ENCODE results near the gene HOXA5. TPM values are rescaled to one million over a fixed set of nuclear protein-coding genes. Genes with fewer than 3 reads are reported as not detected.

HOXA5 gene
- total and polyA plus RNA-seq, 2 of the 8 experiments (the other 6 are each of a cell fraction or from before 2014, with no cell fraction given), result not detected

- H3K27ac ChIP-seq (ENCODE audit: low read depth, low read length), result no peak overlapping the region
- WGBS, 2 experiments (ENCODE audit: extremely low coverage in 1 of 2, insufficient coverage in 1 of 2, insufficient read length in 1 of 2, insufficient replicate concordance in 2 of 2, low coverage in 1 of 2, low lambda C conversion rate in 2 of 2, missing lambda C conversion rate in 1 of 2), result 13% methylated on average over 6 of the region's 6 CpGs; no CpG with 5 or more reads in 1 of the 2 experiments
These were observed 32.3 kb downstream of the HOXA5 start for GRCh38 chr7:27111042-27111750.

More at GRCh38 chr7:27111042-27111750, 32.3 kb downstream of the HOXA5 start:
- Histone ChIP-seq H3K4me1 (replicated peaks in 1 of 4; ENCODE audit: control insufficient read depth in 3 of 4, insufficient read depth in 4 of 4, low read length in 3 of 4) (peaks cover 0 to 22% (median 8%) of the 10 kb centered on the region in 4 experiments; a peak in 5 of 7 replicates), H2AK5ac (ENCODE audit: low read depth, low read length) (no peak overlapping the region), H2BK5ac (ENCODE audit: low read depth, low read length) (no peak overlapping the region), H3K27me3 (replicated peaks in 1 of 4; ENCODE audit: control insufficient read depth in 3 of 4, extremely low read depth in 1 of 4, insufficient read depth in 3 of 4, low read length in 3 of 4) (peaks cover 93 to 98% (median 97%) of the 10 kb centered on the region in 4 experiments), H4K91ac (replicated peaks; ENCODE audit: insufficient read length, low read length) (no peak overlapping the region), H3K9ac (replicated peaks in 1 of 4; ENCODE audit: extremely low read depth in 1 of 4, low read depth in 3 of 4, low read length in 3 of 4) (no peak overlapping the region), H2BK15ac (ENCODE audit: low read length) (peak overlapping the region; percentile 72; the same call in 1 of the 2 replicates), H3K4ac (replicated peaks; ENCODE audit: insufficient read length, low read depth, low read length) (no peak overlapping the region), H3K23me2 (ENCODE audit: low read depth, low read length) (no peaks in the 10 kb centered on the region), H3K18ac (ENCODE audit: extremely low read depth, low read length) (no peak overlapping the region), H4K8ac (ENCODE audit: extremely low read depth, insufficient read depth, low read length) (no peak overlapping the region), H3K36me3 (ENCODE audit: control insufficient read depth in 2 of 4, insufficient read depth in 4 of 4, low read length in 3 of 4) (peaks cover 0 to 3% (median 0%) of the 10 kb centered on the region in 4 experiments; a peak in 2 of 8 replicates), H3K9me3 (ENCODE audit: insufficient read depth in 2 of 2, low read depth in 1 of 2, low read length in 1 of 2) (no peaks in the 10 kb centered on the region), H2AFZ (ENCODE audit: low read length) (no peak overlapping the region), H3K79me2 (ENCODE audit: control insufficient read depth in 1 of 2, insufficient read depth in 2 of 2, low read length in 2 of 2) (no peaks in the 10 kb centered on the region), H3K4me2 (ENCODE audit: insufficient read depth in 1 of 2, low read depth in 2 of 2, low read length in 2 of 2) (peak overlapping the region in 1 of 2 experiments; percentile 51; a peak in 2 of 4 replicates), H3K4me3 (ENCODE audit: extremely low read depth in 1 of 4, insufficient read depth in 2 of 4, low read depth in 3 of 4, low read length in 4 of 4) (peak overlapping the region in 1 of 4 experiments; percentile 46; a peak in 2 of 8 replicates), H3K56ac (replicated peaks; ENCODE audit: insufficient read length, low read depth, low read length) (no peak overlapping the region), H2BK20ac (ENCODE audit: low read length) (no peak overlapping the region), H4K20me1 (replicated peaks in 1 of 2; ENCODE audit: control insufficient read depth in 1 of 2, insufficient read depth in 2 of 2, low read length in 2 of 2) (peaks cover 26 to 32% of the 10 kb centered on the region in 2 experiments), H3K14ac (ENCODE audit: insufficient read length) (no peak overlapping the region), H3K23ac (ENCODE audit: insufficient read length) (no peak overlapping the region), H2BK120ac (replicated peaks; ENCODE audit: low read depth, low read length) (no peak overlapping the region), H4K5ac (ENCODE audit: insufficient read length, low read depth, low read length) (no peak overlapping the region), H2BK12ac (ENCODE audit: low read depth, low read length) (no peak overlapping the region), H3K79me1 (ENCODE audit: low read depth, low read length) (no peaks in the 10 kb centered on the region)
- no peak for DNase-seq (ENCODE audit: low read depth in 1 of 2, low spot score in 2 of 2)
- TF ChIP-seq SUZ12 (IDR thresholded peaks at IDR 0.05; ENCODE audit: low read length) (peak; percentile 30; the same call in 1 of the 2 replicates), CBX8 (IDR thresholded peaks at IDR 0.05; ENCODE audit: borderline replicate concordance, low read depth, low read length) (peak; percentile 85; the same call in 1 of the 2 replicates), SIRT6 (IDR thresholded peaks at IDR 0.05; ENCODE audit: low read length) (no peak), RNF2 (IDR thresholded peaks at IDR 0.05; ENCODE audit: borderline replicate concordance, low read depth, low read length, missing control alignments, poor library complexity, severe bottlenecking) (peak; percentile 95), ATF3 (IDR thresholded peaks at IDR 0.05; ENCODE audit: insufficient read depth, low read depth, low read length) (no peak)
- no peak for FAIRE-seq
- CTCF ChIA-PET (ENCODE audit: partially characterized antibody), result interaction anchor here (0.8 to 4.1 kb wide), 14 partner anchors 8 to 959 kb away, joined by 3 to 14 read pairs (median 4); partner anchors contain the start of genes HOXA5, HOXA7 and NFE2L3
- POLR2A ChIA-PET (ENCODE audit: partially characterized antibody), result interaction anchor here (0.7 kb wide), 1 partner anchor 14 kb away, joined by 3 read pairs; no protein-coding TSS in a partner anchor
